Large intestine (tissue), 3 donors: ENCODE data around the gene BSN. TPM values are rescaled to one million over a fixed set of nuclear protein-coding genes. Genes with fewer than 3 reads are reported as not detected.

Experiments used
- DNase-seq, 2 donors: peaks; one replicate each; pipeline versions ENCODE4 v3.0.0 to v3.0.0-alpha.2; 2013
- H3K27ac ChIP-seq: one replicate; pipeline ENCODE4 v1.5.1; 2013; ENCODE audit warnings: low read length
- H3K27me3 ChIP-seq: 2 replicates; pipeline ENCODE4 v1.6.1; 2013; ENCODE audit warnings: low read length; ENCODE audit not compliant: control insufficient read depth, insufficient read depth
- H3K36me3 ChIP-seq: 2 replicates; pipeline ENCODE4 v1.6.1; 2013; ENCODE audit warnings: low read length; ENCODE audit not compliant: control insufficient read depth, insufficient read depth
- H3K4me1 ChIP-seq: one replicate; pipeline ENCODE4 v1.6.1; 2013; ENCODE audit warnings: low read length; ENCODE audit not compliant: control insufficient read depth, insufficient read depth
- H3K4me3 ChIP-seq: one replicate; pipeline ENCODE4 v1.5.1; 2013; ENCODE audit warnings: low read length
- H3K9me3 ChIP-seq: one replicate; pipeline ENCODE4 v1.6.1; 2013; ENCODE audit warnings: mild to moderate bottlenecking, low read depth, low read length, moderate library complexity; ENCODE audit not compliant: control insufficient read depth
- WGBS: methylation state at CpG from one replicate; pipeline ENCODE4 v1.1.5; 2013; ENCODE audit warnings: low lambda C conversion rate; ENCODE audit not compliant: insufficient coverage; 5-methylcytosine and 5-hydroxymethylcytosine counted together
- polyA plus RNA-seq: library from polyadenylated mRNA; unstranded; fragments of 120-200 nt; gene quantifications from one replicate; pipeline ENCODE4 v1.2.1, GENCODE V29; 2013

Gene BSN
- polyA plus RNA-seq, 1 donor = 1.3 TPM

GRCh38 chr3:49654955-49655556 is 100.8 kb downstream of the BSN start:
- Histone ChIP-seq H3K27ac (no peak overlapping the region), H3K4me1 (no peaks in the 10 kb centered on the region), H3K36me3 (no peaks in the 10 kb centered on the region), H3K4me3 (no peak overlapping the region), H3K27me3 (no peaks in the 10 kb centered on the region), H3K9me3 (no peaks in the 10 kb centered on the region)
- no CpG with 5 or more reads among the region's 10 CpGs for WGBS
- DNase-seq = no peak

GRCh38 chr3:49655731-49656285 is 101.5 kb downstream of the BSN start:
- Histone ChIP-seq H3K9me3 (no peaks in the 10 kb centered on the region), H3K27ac (no peak overlapping the region), H3K27me3 (no peaks in the 10 kb centered on the region), H3K4me3 (no peak overlapping the region), H3K36me3 (no peaks in the 10 kb centered on the region), H3K4me1 (no peaks in the 10 kb centered on the region)
- WGBS = no CpG with 5 or more reads among the region's 19 CpGs
- no peak for DNase-seq

GRCh38 chr3:49656541-49657112 is 102.3 kb downstream of the BSN start:
- Histone ChIP-seq H3K4me1 (no peaks in the 10 kb centered on the region), H3K27me3 (no peaks in the 10 kb centered on the region), H3K27ac (no peak overlapping the region), H3K4me3 (no peak overlapping the region), H3K9me3 (no peaks in the 10 kb centered on the region), H3K36me3 (no peaks in the 10 kb centered on the region)
- WGBS = no CpG with 5 or more reads among the region's 18 CpGs
- no peak for DNase-seq

GRCh38 chr3:49657208-49657915 is 103.1 kb downstream of the BSN start:
- no peak for DNase-seq
- no peaks in the 10 kb centered on the region for H3K9me3 ChIP-seq
- no peaks in the 10 kb centered on the region for H3K27me3 ChIP-seq
- H3K27ac ChIP-seq = no peak overlapping the region
- no peak overlapping the region for H3K4me3 ChIP-seq
- 90% methylated on average over 2 of the region's 36 CpGs for WGBS
- no peaks in the 10 kb centered on the region for H3K36me3 ChIP-seq
- no peaks in the 10 kb centered on the region for H3K4me1 ChIP-seq

GRCh38 chr3:49658711-49659110 is 104.4 kb downstream of the BSN start:
- Histone ChIP-seq H3K36me3 (no peaks in the 10 kb centered on the region), H3K9me3 (no peaks in the 10 kb centered on the region), H3K27me3 (no peaks in the 10 kb centered on the region), H3K4me1 (no peaks in the 10 kb centered on the region), H3K27ac (no peak overlapping the region), H3K4me3 (no peak overlapping the region)
- no CpG with 5 or more reads among the region's 2 CpGs for WGBS
- no peak for DNase-seq

GRCh38 chr3:49659756-49660155 is 105.5 kb downstream of the BSN start:
- DNase-seq = no peak
- no peaks in the 10 kb centered on the region for H3K36me3 ChIP-seq
- no peak overlapping the region for H3K27ac ChIP-seq
- no CpG with 5 or more reads among the region's 4 CpGs for WGBS
- H3K27me3 ChIP-seq = no peaks in the 10 kb centered on the region
- no peaks in the 10 kb centered on the region for H3K4me1 ChIP-seq
- H3K9me3 ChIP-seq = no peaks in the 10 kb centered on the region
- H3K4me3 ChIP-seq = no peak overlapping the region

GRCh38 chr3:49661281-49661680 is 107.0 kb downstream of the BSN start:
- Histone ChIP-seq H3K4me1 (no peaks in the 10 kb centered on the region), H3K36me3 (no peaks in the 10 kb centered on the region), H3K4me3 (no peak overlapping the region), H3K27me3 (no peaks in the 10 kb centered on the region), H3K9me3 (no peaks in the 10 kb centered on the region), H3K27ac (no peak overlapping the region)
- no peak for DNase-seq
- WGBS = no CpG with 5 or more reads among the region's 14 CpGs

- DNase-seq = no peak
- Histone ChIP-seq H3K4me1 (peaks cover 4% of the 10 kb centered on the region), H3K36me3 (no peaks in the 10 kb centered on the region), H3K4me3 (no peak overlapping the region), H3K9me3 (no peaks in the 10 kb centered on the region), H3K27me3 (no peaks in the 10 kb centered on the region), H3K27ac (no peak overlapping the region)
- no CpG with 5 or more reads among the region's 22 CpGs for WGBS
Observed at GRCh38 chr3:49662021-49662420, 107.7 kb downstream of the BSN start.

GRCh38 chr3:49662720-49663413 is 108.6 kb downstream of the BSN start:
- H3K9me3 ChIP-seq = no peaks in the 10 kb centered on the region
- H3K4me3 ChIP-seq = no peak overlapping the region
- no peaks in the 10 kb centered on the region for H3K27me3 ChIP-seq
- H3K4me1 ChIP-seq = peaks cover 4% of the 10 kb centered on the region
- WGBS = no CpG with 5 or more reads among the region's 34 CpGs
- H3K27ac ChIP-seq = no peak overlapping the region
- H3K36me3 ChIP-seq = no peaks in the 10 kb centered on the region
- DNase-seq = no peak

- Histone ChIP-seq H3K27me3 (no peaks in the 10 kb centered on the region), H3K4me3 (no peak overlapping the region), H3K9me3 (no peaks in the 10 kb centered on the region), H3K4me1 (peaks cover 12% of the 10 kb centered on the region), H3K36me3 (no peaks in the 10 kb centered on the region), H3K27ac (no peak overlapping the region)
- WGBS = no CpG with 5 or more reads among the region's 1 CpG
- no peak for DNase-seq
Observed at GRCh38 chr3:49663831-49664230, 109.6 kb downstream of the BSN start.
